HCT116 (cell line): Measurements from ENCODE around the gene CXCL1. TPM values are rescaled to one million over a fixed set of nuclear protein-coding genes. Genes with fewer than 3 reads are reported as not detected.

Experiments
- ATAC-seq: fragments of 200-7000 bp; cut with Tn5 transposase; 2 replicates; pipeline ENCODE4 v1.9.1; 2020; ENCODE audit warnings: mild to moderate bottlenecking, moderate library complexity
- BruUV-seq: library from RNA; stranded (reverse); fragments of 400-500 nt; replicated peaks from 2 replicates; lab custom pipeline; 2021; lab: Mats Ljungman, UMichigan
- CTCF ChIA-PET: fragments of 300-600 bp; sonication (Branson Sonifier 250); formaldehyde crosslinking; loops from one replicate; lab custom pipeline; 2021; ENCODE audit warnings: antibody characterized with exemption; lab: Charles Lee
- POLR2A ChIA-PET: fragments of 300-600, 350-600 bp; sonication (Branson Sonifier 250); formaldehyde crosslinking; loops from one replicate; lab custom pipeline; 2021; ENCODE audit warnings: antibody characterized with exemption; lab: Charles Lee
- RAD21 ChIA-PET, 2 experiments: fragments of 300-600 bp; sonication (Branson Sonifier 250); formaldehyde crosslinking; loops; one replicate each; lab custom pipeline; 2023; ENCODE audit warnings: low total read pairs in 2 of 2; ENCODE audit not compliant: uncharacterized antibody in 2 of 2, unreplicated experiment in 2 of 2, low non-redundant PET in 1 of 2; lab: Charles Lee
- DNase-seq: peaks from one replicate; pipeline ENCODE4 v3.0.0-alpha.2; 2010; ENCODE audit warnings: low read depth, low spot score
- H2AFZ ChIP-seq: fragments of 200-600 bp; shearing (Covaris generic), sonication (generic); 2 replicates; pipeline ENCODE4 v1.6.1; 2017; ENCODE audit warnings: low read depth, mixed run types, mixed read lengths, antibody characterized with exemption, low read length; ENCODE audit not compliant: poor library complexity, severe bottlenecking
- H3K27ac ChIP-seq: 2 replicates; pipeline ENCODE4 v1.5.1; 2012; ENCODE audit warnings: low read depth, low read length
- H3K27me3 ChIP-seq: fragments of 200-600 bp; sonication (generic); 2 replicates; pipeline ENCODE4 v1.6.1; 2016; ENCODE audit warnings: mixed run types, low read length, mixed read lengths; ENCODE audit not compliant: insufficient read depth
- H3K36me3 ChIP-seq, 2 experiments: fragments of 200-500 bp in 1 of 2; fragments of 200-600 bp in 1 of 2; sonication (Bioruptor generic) in 1 of 2; sonication (generic) in 1 of 2; 2 replicates each; pipeline versions ENCODE4 v1.5.1 to v1.6.1; 2014 to 2016; ENCODE audit warnings: low read length in 2 of 2, inconsistent platforms in 1 of 2, mixed read lengths in 1 of 2, mixed run types in 1 of 2; ENCODE audit not compliant: insufficient read depth in 2 of 2, control insufficient read depth in 1 of 2
- H3K4me1 ChIP-seq, 2 experiments: fragments of 200-600 bp in 1 of 2; sonication (generic) in 1 of 2; 2 replicates each; pipeline versions ENCODE4 v1.5.1 to v1.6.1; 2012 to 2017; ENCODE audit warnings: low read length in 2 of 2, inconsistent platforms in 1 of 2, mild to moderate bottlenecking in 1 of 2, mixed read lengths in 1 of 2, mixed run types in 1 of 2, moderate library complexity in 1 of 2; ENCODE audit not compliant: insufficient read depth in 2 of 2, control insufficient read depth in 1 of 2
- H3K4me2 ChIP-seq: fragments of 200-600 bp; sonication (generic); 2 replicates; pipeline ENCODE4 v1.6.1; 2017; ENCODE audit warnings: mixed run types, low read length, mixed read lengths
- H3K4me3 ChIP-seq, 2 experiments: fragments of 200-600 bp in 1 of 2; sonication (generic) in 1 of 2; replicated peaks in 1 of 2; 2 replicates each; pipeline ENCODE4 v1.5.1; 2011 to 2016; ENCODE audit warnings: low read length in 2 of 2, control low read depth in 1 of 2, low read depth in 1 of 2, mild to moderate bottlenecking in 1 of 2, mixed read lengths in 1 of 2, mixed run types in 1 of 2
- H3K79me2 ChIP-seq: fragments of 200-600 bp; sonication (generic); 2 replicates; pipeline ENCODE4 v1.6.1; 2017; ENCODE audit warnings: mild to moderate bottlenecking, mixed run types, low read length, moderate library complexity, mixed read lengths; ENCODE audit not compliant: insufficient read depth
- H3K9ac ChIP-seq: fragments of 200-600 bp; sonication (generic); 2 replicates; pipeline ENCODE4 v1.6.1; 2016; ENCODE audit warnings: low read length, mixed read lengths
- H3K9me2 ChIP-seq: fragments of 200-600 bp; sonication (generic), shearing (Covaris generic); 2 replicates; pipeline ENCODE4 v1.6.1; 2017; ENCODE audit warnings: mixed run types, mild to moderate bottlenecking, moderate library complexity; ENCODE audit not compliant: insufficient read depth
- H3K9me3 ChIP-seq, 2 experiments: fragments of 200-500 bp in 1 of 2; fragments of 200-600 bp in 1 of 2; sonication (Bioruptor generic) in 1 of 2; sonication (generic) in 1 of 2; 2 replicates each; pipeline ENCODE4 v1.6.1; 2014 to 2017; ENCODE audit warnings: low read length in 2 of 2, mixed read lengths in 2 of 2, inconsistent platforms in 1 of 2, low read depth in 1 of 2, mild to moderate bottlenecking in 1 of 2, mixed run types in 1 of 2, moderate library complexity in 1 of 2; ENCODE audit not compliant: control insufficient read depth in 1 of 2, insufficient read depth in 1 of 2
- H4K20me1 ChIP-seq: fragments of 200-600 bp; sonication (generic), shearing (Covaris generic); 2 replicates; pipeline ENCODE4 v1.6.1; 2017; ENCODE audit warnings: mixed run types, mild to moderate bottlenecking, moderate library complexity; ENCODE audit not compliant: insufficient read depth
- CBX3 ChIP-seq: IDR thresholded peaks from 2 replicates; pipeline ENCODE4 v1.6.1; 2012; ENCODE audit warnings: low read depth
- CEBPB ChIP-seq: IDR thresholded peaks from 2 replicates; pipeline ENCODE4 v1.6.1; 2012; ENCODE audit warnings: low read depth
- EGR1 ChIP-seq: IDR thresholded peaks from 2 replicates; pipeline ENCODE4 v1.6.1; 2012; ENCODE audit warnings: low read depth
- EZH2 ChIP-seq: fragments of 200-600 bp; sonication (generic); IDR thresholded peaks from 2 replicates; pipeline ENCODE4 v1.6.1; 2017; ENCODE audit warnings: antibody characterized with exemption, mixed run types
- EZH2phosphoT487 ChIP-seq: fragments of 200-600 bp; IDR thresholded peaks from 2 replicates; pipeline ENCODE4 v1.6.1; 2018; ENCODE audit warnings: antibody characterized with exemption, borderline replicate concordance
- FOSL1 ChIP-seq: IDR thresholded peaks from 2 replicates; pipeline ENCODE4 v1.6.1; 2012; ENCODE audit warnings: low read depth
- JUND ChIP-seq: IDR thresholded peaks from 2 replicates; pipeline ENCODE4 v1.6.1; 2012
- MAX ChIP-seq: IDR thresholded peaks from 2 replicates; pipeline ENCODE4 v1.6.1; 2012
- POLR2A ChIP-seq: IDR thresholded peaks from 2 replicates; pipeline ENCODE4 v1.7.0; 2011; ENCODE audit warnings: borderline replicate concordance; ENCODE audit not compliant: insufficient read depth, insufficient read length; ENCODE audit errors: extremely low read depth
- POLR2AphosphoS5 ChIP-seq: IDR thresholded peaks from 2 replicates; pipeline ENCODE4 v1.6.1; 2011; ENCODE audit warnings: mild to moderate bottlenecking, low read depth, low read length, moderate library complexity
- REST ChIP-seq: IDR thresholded peaks from 2 replicates; pipeline ENCODE4 v1.6.1; 2012; ENCODE audit warnings: low read depth
- SIN3A ChIP-seq: IDR thresholded peaks from 2 replicates; pipeline ENCODE4 v1.6.1; 2012; ENCODE audit warnings: low read depth
- SP1 ChIP-seq: IDR thresholded peaks from 2 replicates; pipeline ENCODE4 v1.6.1; 2012; ENCODE audit warnings: low read depth
- SRF ChIP-seq: IDR thresholded peaks from 2 replicates; pipeline ENCODE4 v1.6.1; 2012; ENCODE audit warnings: low read depth
- TCF7L2 ChIP-seq: IDR thresholded peaks from 2 replicates; pipeline ENCODE4 v1.7.0; 2011; ENCODE audit warnings: borderline replicate concordance, inconsistent platforms; ENCODE audit not compliant: insufficient read depth, insufficient read length; ENCODE audit errors: extremely low read depth
- YY1 ChIP-seq: IDR thresholded peaks from 2 replicates; pipeline ENCODE4 v1.6.1; 2011; ENCODE audit warnings: low read length, low read depth, moderate library complexity, mild to moderate bottlenecking; ENCODE audit not compliant: insufficient replicate concordance; ENCODE audit errors: extremely low read depth
- ZBTB33 ChIP-seq: IDR thresholded peaks from 2 replicates; pipeline ENCODE4 v1.6.1; 2011; ENCODE audit warnings: mild to moderate bottlenecking, low read length, moderate library complexity; ENCODE audit not compliant: insufficient replicate concordance; ENCODE audit errors: extremely low read depth
- ZFX ChIP-seq: fragments of 450-650 bp; IDR thresholded peaks from 2 replicates; pipeline ENCODE4 v1.6.1; 2017
- intact Hi-C: fragments of 100-400 bp; cut with micrococcal nuclease; formaldehyde crosslinking; loops from 2 replicates; pipeline ENCODE4 v1.10.0; 2022
- total RNA-seq: library from RNA; stranded (reverse); gene quantifications from one replicate; pipeline ENCODE4 v1.2.1, GENCODE V29; 2021; ENCODE audit not compliant: unreplicated experiment

CXCL1 gene
- total RNA-seq, 1 experiment from 2014 or later: 2.5 TPM

- no peaks in the 10 kb centered on the region for H3K36me3 ChIP-seq
- H3K4me2 ChIP-seq: no peak overlapping the region
- intact Hi-C loops: no loop called here
- no peak for DNase-seq
- no peak overlapping the region for H3K9ac ChIP-seq
- H3K9me2 ChIP-seq: no peaks in the 10 kb centered on the region
- no peaks in the 10 kb centered on the region for H3K27me3 ChIP-seq
- H4K20me1 ChIP-seq: no peaks in the 10 kb centered on the region
- no peak for ATAC-seq
- POLR2A ChIA-PET: no interaction called here
- peaks cover 0 to 7% of the 10 kb centered on the region in 2 experiments; a peak in 2 of 4 replicates for H3K4me1 ChIP-seq
- no TSS peak for BruUV-seq
- H3K4me3 ChIP-seq: no peak overlapping the region
- H3K9me3 ChIP-seq: no peaks in the 10 kb centered on the region
- CTCF ChIA-PET: no interaction called here
- H3K27ac ChIP-seq: no peak overlapping the region
- no peak for TF ChIP-seq JUND
- no peak for TF ChIP-seq SIN3A
- TF ChIP-seq EZH2: no peak
- TF ChIP-seq YY1: no peak
- TF ChIP-seq SP1: no peak
- no peak for TF ChIP-seq CBX3
- TF ChIP-seq TCF7L2: no peak
- no peak for TF ChIP-seq CEBPB
- no peak for TF ChIP-seq FOSL1
- no peak for TF ChIP-seq EGR1
- no peak for TF ChIP-seq MAX
- no peak for TF ChIP-seq ZFX
- no peak for TF ChIP-seq POLR2AphosphoS5
- no peak for TF ChIP-seq SRF
- no peak for TF ChIP-seq EZH2phosphoT487
- TF ChIP-seq POLR2A: no peak
- no peak for TF ChIP-seq REST
- TF ChIP-seq ZBTB33: no peak
- no peak overlapping the region for H2AFZ ChIP-seq
- RAD21 ChIA-PET: no interaction called here
- H3K79me2 ChIP-seq: no peaks in the 10 kb centered on the region
Observed at GRCh38 chr4:73883306-73883705, 14.1 kb downstream of the CXCL1 start.
